C4-2B (cell line): ENCODE data around the gene CASP3.
"Not testable (repeated sequence)": the region's sequence is repeated elsewhere in the genome, so short reads cannot be mapped to it uniquely, and the experiment has no call there.

Source experiments
- H3K27ac ChIP-seq: fragments of 450-650 bp; 2 replicates; pipeline ENCODE4 v1.5.1; 2017
- ZFX ChIP-seq: fragments of 450-650 bp; IDR thresholded peaks from 2 replicates; pipeline ENCODE4 v1.6.1; 2017
- TF ChIP-seq, protein P1 (sequence below): fragments of 450-650 bp; conservative IDR thresholded peaks from 2 replicates; pipeline ENCODE4 v1.5.1; 2017; ENCODE audit warnings: mild to moderate bottlenecking

CASP3 gene

DNA sequence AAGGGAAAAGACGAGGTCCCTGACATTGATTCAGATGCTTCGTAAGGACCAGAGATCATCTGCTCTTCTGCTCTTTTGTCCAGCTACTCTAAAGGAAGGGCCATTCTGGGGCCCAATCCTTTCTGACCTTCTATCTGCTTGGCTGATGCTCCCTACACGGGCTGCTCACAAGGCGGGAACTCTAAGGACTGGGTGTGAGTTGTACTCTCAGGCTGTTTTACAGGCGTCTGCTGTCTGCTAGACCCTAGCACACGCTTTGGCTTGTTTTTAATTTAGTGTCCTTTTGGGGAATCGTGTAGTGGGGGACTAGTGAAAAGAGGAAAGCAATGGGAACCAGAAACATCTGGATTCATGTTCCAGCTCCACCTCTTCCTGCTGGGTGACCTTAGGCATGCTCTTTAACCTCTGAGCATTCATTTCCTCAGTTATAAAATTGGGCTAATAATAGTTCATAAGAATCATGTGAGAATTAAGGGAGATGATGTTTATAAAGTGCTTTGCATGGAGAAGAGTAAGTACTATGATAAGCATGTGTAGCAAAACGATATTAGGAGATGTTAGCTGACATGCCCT, 53.1 kb downstream of the CASP3 start:
- TF ChIP-seq, protein P1, sequence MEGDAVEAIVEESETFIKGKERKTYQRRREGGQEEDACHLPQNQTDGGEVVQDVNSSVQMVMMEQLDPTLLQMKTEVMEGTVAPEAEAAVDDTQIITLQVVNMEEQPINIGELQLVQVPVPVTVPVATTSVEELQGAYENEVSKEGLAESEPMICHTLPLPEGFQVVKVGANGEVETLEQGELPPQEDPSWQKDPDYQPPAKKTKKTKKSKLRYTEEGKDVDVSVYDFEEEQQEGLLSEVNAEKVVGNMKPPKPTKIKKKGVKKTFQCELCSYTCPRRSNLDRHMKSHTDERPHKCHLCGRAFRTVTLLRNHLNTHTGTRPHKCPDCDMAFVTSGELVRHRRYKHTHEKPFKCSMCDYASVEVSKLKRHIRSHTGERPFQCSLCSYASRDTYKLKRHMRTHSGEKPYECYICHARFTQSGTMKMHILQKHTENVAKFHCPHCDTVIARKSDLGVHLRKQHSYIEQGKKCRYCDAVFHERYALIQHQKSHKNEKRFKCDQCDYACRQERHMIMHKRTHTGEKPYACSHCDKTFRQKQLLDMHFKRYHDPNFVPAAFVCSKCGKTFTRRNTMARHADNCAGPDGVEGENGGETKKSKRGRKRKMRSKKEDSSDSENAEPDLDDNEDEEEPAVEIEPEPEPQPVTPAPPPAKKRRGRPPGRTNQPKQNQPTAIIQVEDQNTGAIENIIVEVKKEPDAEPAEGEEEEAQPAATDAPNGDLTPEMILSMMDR: no peak
- TF ChIP-seq ZFX: no peak
- no peak overlapping the region for H3K27ac ChIP-seq

DNA sequence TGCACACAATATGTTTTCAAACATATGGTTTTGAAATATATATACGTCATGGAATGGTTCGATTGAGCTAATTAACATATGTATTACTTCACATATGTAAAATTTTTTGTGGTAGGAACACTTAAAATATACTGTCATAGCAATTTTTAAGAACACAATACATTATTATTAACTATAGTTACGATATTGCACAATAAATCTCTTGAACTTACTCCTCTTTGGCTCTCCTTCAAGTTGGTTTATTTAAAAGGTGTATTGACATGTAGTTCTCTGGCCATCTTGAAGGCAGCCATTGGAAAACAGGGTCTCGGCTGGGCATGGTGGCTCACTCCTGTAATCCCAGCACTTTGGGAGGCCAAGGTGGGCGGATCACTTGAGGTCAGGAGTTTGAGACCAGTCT, 53.8 kb downstream of the CASP3 start:
- TF ChIP-seq ZFX: no peak
- TF ChIP-seq, protein P1: no peak
- no peak overlapping the region for H3K27ac ChIP-seq

DNA sequence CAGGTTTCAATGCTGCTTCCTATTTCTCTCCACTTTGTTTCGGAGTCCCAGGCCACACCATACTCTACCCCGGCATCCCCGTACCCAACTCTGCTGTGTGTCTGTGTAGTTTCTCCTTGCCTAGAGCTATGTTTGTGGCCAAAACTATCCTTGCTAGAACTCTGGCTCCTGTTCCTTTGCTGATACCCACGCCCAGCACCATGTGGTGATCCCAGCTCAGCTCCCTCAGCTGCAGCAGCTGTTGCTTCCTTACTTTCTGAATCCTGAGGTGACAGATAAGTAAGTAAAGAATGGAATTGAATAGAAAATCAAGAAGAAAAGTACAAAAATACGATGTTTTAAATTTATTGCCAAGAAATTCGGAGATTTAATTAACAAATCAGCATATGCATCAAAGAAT, 55.8 kb downstream of the CASP3 start:
- TF ChIP-seq ZFX: no peak
- TF ChIP-seq, protein P1: no peak
- no peak overlapping the region for H3K27ac ChIP-seq

DNA sequence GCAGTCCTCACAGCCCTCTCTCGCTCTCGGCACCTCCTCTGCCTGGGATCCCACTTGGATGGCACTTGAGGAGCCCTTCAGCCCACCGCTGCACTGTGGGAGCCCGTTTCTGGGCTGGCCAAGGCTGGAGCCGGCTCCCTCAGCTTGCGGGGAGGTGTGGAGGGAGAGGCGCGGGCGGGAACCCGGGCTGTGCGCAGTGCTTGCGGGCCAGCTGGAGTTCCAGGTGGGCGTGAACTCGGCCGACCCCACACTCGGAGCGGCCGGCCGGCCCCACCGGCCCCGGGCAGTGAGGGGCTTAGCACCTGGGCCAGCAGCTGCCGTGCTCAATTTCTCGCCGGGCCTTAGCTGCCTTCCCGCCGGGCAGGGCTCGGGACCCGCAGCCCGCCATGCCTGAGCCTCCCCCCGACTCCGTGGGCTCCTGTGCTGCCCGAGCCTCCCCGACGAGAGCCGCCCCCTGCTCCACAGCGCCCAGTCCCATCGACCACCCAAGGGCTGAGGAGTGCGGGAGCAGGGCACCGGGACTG, 57.4 kb downstream of the CASP3 start:
- H3K27ac ChIP-seq: not testable (repeated sequence)

DNA sequence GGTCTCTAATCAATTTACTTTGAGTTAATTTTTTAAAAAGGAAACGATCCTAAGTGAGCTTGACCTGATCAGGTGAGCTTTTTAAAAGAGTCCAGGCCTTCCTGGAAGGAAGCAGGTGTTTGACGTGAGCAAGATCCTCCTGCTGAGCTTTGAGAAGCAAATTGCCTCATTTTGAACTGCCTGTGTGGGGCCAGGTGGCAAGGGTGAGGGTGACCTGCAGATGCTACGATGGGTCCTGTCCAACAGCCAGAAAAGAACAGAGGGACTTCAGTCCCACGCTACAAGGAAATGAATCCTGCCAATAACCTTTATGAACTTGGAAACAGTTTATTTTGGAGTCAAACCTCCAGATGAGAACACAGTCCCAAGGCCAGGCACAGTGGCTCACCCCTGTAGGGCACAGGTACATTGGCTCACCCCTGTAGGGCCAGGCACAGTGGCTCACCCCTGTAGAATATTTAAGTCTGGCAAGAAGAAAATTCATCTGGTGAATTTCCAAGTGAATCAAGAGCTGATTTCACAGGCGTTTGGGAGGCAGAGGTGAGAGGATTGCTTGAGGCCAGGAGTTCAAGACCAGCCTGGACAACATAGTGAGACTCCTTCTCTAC, 58.1 kb downstream of the CASP3 start:
- no peak overlapping the region for H3K27ac ChIP-seq
- TF ChIP-seq, protein P1: no peak
- no peak for TF ChIP-seq ZFX

DNA sequence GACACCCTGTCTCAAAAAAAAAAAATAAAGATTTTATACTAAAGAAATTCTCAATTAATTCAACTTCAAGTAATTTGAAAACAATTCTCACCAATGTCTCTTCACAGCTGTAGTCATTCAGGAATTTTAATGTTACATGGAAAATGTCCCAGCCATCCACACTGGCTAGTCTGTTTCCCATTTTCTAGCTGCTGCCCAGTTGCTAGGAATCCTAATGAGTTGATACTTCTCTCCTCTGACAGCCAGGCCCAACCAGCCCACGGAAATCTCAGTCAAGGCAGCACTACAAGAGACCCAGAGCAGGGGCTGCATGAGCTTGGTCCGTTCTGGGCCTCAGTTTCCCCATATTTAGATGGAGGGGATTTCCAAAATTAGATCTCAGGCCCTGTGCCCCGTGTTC, 59.1 kb downstream of the CASP3 start:
- TF ChIP-seq ZFX: no peak
- TF ChIP-seq, protein P1: no peak
- no peak overlapping the region for H3K27ac ChIP-seq

DNA sequence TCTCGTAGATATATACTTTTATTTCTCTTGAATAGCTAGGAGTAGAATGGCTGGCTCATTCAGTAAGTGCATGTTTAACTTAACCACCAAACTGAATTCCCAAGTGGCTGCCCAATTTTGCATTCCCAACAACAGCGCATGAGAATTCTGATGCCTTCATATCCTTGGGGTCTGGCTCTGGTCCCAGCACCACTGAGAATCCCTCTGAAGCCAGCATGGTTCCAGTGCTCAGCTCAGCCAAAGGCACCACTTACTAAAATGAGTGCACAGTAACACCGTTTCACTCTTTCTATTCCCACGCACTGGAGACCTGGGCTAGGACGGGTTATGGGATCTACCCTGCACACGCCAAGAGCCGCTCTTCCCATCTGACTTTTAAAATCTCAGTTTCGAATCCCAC, 60.4 kb downstream of the CASP3 start:
- no peak overlapping the region for H3K27ac ChIP-seq

DNA sequence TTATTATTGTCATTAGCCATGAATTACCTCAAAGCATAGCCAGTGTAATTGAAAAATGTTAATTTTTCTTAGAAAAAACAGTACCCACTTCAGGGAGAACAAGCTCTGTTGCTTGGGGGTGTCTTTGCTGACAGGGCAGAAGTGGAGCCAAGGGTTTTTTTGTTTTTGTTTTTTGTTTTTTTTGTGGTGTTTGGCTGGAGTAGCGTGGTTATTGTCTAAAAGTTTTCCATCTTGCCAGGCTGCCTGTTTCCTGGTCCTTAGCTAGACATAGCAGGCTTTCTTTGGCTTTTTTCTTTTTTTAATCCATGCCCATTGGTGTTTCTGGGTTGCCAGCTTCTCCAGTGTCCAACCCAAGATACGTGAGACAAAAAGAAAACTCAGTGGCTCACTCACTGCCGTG, 61.5 kb downstream of the CASP3 start:
- no peak overlapping the region for H3K27ac ChIP-seq
- TF ChIP-seq, protein P1: no peak
- no peak for TF ChIP-seq ZFX

More for the DNA sequence above, 60.4 kb downstream of the CASP3 start:
- no peak for TF ChIP-seq ZFX
